Mucosa of gallbladder (tissue), 1 donor: ENCODE measurements around the gene MYBPH. TPM values are rescaled to one million over a fixed set of nuclear protein-coding genes. Genes with fewer than 3 reads are reported as not detected.

Experiments used
- DNase-seq: peaks from one replicate; pipeline ENCODE4 v3.0.0-alpha.2; 2020; ENCODE audit warnings: low spot score
- total RNA-seq: library from RNA; stranded (reverse); gene quantifications from one replicate; pipeline ENCODE4 v1.2.1, GENCODE V29; 2021
- donor health status: DM: no; HTN: no; CAD: no.

The MYBPH gene
- total RNA-seq, 1 donor from 2014 or later, result not detected

GRCh38 chr1:203200916-203201315 is 25.3 kb upstream of the MYBPH start:
- DNase-seq, result no peak

GRCh38 chr1:203199816-203200571 is 24.4 kb upstream of the MYBPH start:
- DNase-seq, result peak; percentile 30

GRCh38 chr1:203199481-203199815 is 23.8 kb upstream of the MYBPH start:
- DNase-seq, result no peak

GRCh38 chr1:203199002-203199401 is 23.4 kb upstream of the MYBPH start:
- DNase-seq, result no peak

GRCh38 chr1:203197625-203198024 is 22.0 kb upstream of the MYBPH start:
- DNase-seq, result no peak

GRCh38 chr1:203196371-203196770 is 20.7 kb upstream of the MYBPH start:
- DNase-seq, result no peak

GRCh38 chr1:203190949-203191348 is 15.3 kb upstream of the MYBPH start:
- no peak for DNase-seq

GRCh38 chr1:203189951-203190352 is 14.3 kb upstream of the MYBPH start:
- DNase-seq, result no peak

- DNase-seq, result no peak
Observed at GRCh38 chr1:203188686-203189232, 13.1 kb upstream of the MYBPH start.

- no peak for DNase-seq
Observed at GRCh38 chr1:203187689-203188264, 12.2 kb upstream of the MYBPH start.

GRCh38 chr1:203187304-203187685 is 11.7 kb upstream of the MYBPH start:
- DNase-seq, result no peak

GRCh38 chr1:203186446-203187303 is 11.0 kb upstream of the MYBPH start, which contains the start of gene CHI3L1:
TSS of gene CHI3L1 (minus strand) at chr1:203186704. CDS start at chr1:203186623, 81 bp downstream.
- DNase-seq, result no peak

GRCh38 chr1:203186091-203186445 is 10.4 kb upstream of the MYBPH start:
- no peak for DNase-seq

- DNase-seq, result no peak
Observed at GRCh38 chr1:203185585-203185984, 10.0 kb upstream of the MYBPH start.

GRCh38 chr1:203185061-203185461 is 9.4 kb upstream of the MYBPH start:
- no peak for DNase-seq

- DNase-seq, result no peak
Observed at GRCh38 chr1:203184467-203184866, 8.8 kb upstream of the MYBPH start.

GRCh38 chr1:203183828-203184227 is 8.2 kb upstream of the MYBPH start:
- no peak for DNase-seq

GRCh38 chr1:203182387-203182953 is 6.8 kb upstream of the MYBPH start:
- no peak for DNase-seq

GRCh38 chr1:203181586-203182386 is 6.2 kb upstream of the MYBPH start:
- DNase-seq, result no peak

- no peak for DNase-seq
Observed at GRCh38 chr1:203180611-203181330, 5.1 kb upstream of the MYBPH start.

- DNase-seq, result no peak
Observed at GRCh38 chr1:203179667-203180005, 4.0 kb upstream of the MYBPH start.
